ENCODE results near the gene LMAN1. TPM values are rescaled to one million over a fixed set of nuclear protein-coding genes. Genes with fewer than 3 reads are reported as not detected.

The LMAN1 gene
- total RNA-seq, 6 donors from 2014 or later, result 47.5 to 159 (median 60.7) TPM

DNA sequence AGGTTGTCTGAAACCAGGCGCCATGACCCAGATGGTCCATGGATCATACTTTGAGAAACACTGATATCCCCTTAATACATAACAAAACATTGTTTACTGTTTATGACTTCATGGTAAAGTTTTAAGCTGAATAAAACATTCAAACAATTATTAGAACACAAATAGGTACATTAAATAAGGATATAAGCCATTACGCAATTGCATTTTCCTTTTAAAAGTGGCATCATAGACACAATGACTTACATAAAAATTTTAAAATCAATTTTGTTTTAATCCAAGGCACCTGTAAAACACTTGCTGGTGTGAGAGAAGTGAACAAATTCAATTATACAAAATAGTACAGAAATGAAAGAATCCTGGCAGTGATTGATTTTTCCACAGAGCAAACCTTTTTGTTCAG is 30.4 kb downstream of the LMAN1 start:
- no peaks in the 10 kb centered on the region for H3K9me3 ChIP-seq
- TF ChIP-seq POLR2AphosphoS5 (IDR thresholded peaks at IDR 0.05) (no peak), EP300 (IDR thresholded peaks at IDR 0.05) (no peak), POLR2A (IDR thresholded peaks at IDR 0.05) (no peak)
- no peak for DNase-seq
- no peaks in the 10 kb centered on the region for H3K27me3 ChIP-seq
- no peak overlapping the region for H3K27ac ChIP-seq
- no peak for ATAC-seq (ENCODE audit: low FRiP score in 2 of 2)
- H3K36me3 ChIP-seq, result peaks cover 22 to 74% (median 37%) of the 10 kb centered on the region in 4 donors
- no peaks in the 10 kb centered on the region for H3K4me1 ChIP-seq
- H3K4me3 ChIP-seq, result no peak overlapping the region
- WGBS, 2 donors, result 100% methylated on average over 2 of the region's 2 CpGs

DNA sequence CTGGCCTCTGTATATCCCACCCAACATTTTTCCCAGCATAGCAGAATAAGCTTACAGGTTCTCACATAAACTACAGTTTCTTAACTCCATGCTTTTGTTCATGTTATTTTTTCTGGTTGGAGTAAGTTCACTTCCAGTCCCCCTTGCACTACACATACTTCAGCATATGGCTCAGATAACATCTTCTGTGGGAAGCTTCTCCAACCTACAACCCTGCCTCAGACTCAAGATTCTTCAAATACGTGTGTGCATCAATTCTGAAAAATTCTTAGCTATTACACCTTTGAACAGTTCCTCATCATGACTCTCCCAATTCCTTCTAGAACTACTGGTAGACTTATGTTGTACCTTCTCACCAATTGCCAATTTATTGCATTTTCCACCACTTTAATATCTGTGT is 33.1 kb downstream of the LMAN1 start:
- Histone ChIP-seq H3K27me3 (no peaks in the 10 kb centered on the region), H3K4me3 (no peak overlapping the region), H3K27ac (no peak overlapping the region), H3K9me3 (no peaks in the 10 kb centered on the region), H3K4me1 (no peaks in the 10 kb centered on the region), H3K36me3 (peaks cover 9 to 47% (median 22%) of the 10 kb centered on the region in 4 donors)
- 88 to 97% methylated on average over 1 of the region's 1 CpG for WGBS, 2 donors
- no peak for TF ChIP-seq POLR2A (IDR thresholded peaks at IDR 0.05)
- ATAC-seq (ENCODE audit: low FRiP score in 2 of 2) (no peak), DNase-seq (no peak)

DNA sequence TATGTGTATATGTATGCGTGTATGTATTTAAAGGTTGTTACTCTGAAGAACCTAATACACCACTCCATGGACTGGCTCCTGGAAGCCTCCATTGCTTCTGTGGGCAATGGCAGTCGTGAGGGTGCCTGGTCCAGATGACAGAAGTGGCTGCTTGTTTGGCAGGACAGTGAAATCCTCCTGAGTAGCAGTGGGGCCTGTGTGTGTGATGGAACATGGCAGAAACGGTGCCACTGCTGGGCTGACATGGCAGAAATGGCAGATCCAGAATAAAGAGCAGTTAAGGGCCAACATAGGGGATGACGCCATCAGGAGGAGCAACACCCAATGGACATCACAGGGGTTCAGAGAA is 34.5 kb downstream of the LMAN1 start:
- TF ChIP-seq POLR2AphosphoS5 (IDR thresholded peaks at IDR 0.05) (no peak), POLR2A (IDR thresholded peaks at IDR 0.05) (no peak), EP300 (IDR thresholded peaks at IDR 0.05) (no peak)
- TF ChIP-seq, protein P1, sequence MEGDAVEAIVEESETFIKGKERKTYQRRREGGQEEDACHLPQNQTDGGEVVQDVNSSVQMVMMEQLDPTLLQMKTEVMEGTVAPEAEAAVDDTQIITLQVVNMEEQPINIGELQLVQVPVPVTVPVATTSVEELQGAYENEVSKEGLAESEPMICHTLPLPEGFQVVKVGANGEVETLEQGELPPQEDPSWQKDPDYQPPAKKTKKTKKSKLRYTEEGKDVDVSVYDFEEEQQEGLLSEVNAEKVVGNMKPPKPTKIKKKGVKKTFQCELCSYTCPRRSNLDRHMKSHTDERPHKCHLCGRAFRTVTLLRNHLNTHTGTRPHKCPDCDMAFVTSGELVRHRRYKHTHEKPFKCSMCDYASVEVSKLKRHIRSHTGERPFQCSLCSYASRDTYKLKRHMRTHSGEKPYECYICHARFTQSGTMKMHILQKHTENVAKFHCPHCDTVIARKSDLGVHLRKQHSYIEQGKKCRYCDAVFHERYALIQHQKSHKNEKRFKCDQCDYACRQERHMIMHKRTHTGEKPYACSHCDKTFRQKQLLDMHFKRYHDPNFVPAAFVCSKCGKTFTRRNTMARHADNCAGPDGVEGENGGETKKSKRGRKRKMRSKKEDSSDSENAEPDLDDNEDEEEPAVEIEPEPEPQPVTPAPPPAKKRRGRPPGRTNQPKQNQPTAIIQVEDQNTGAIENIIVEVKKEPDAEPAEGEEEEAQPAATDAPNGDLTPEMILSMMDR (IDR thresholded peaks at IDR 0.05), result no peak
- Histone ChIP-seq H3K4me1 (no peaks in the 10 kb centered on the region), H3K36me3 (peaks cover 3 to 34% (median 16%) of the 10 kb centered on the region in 4 donors), H3K4me3 (no peak overlapping the region), H3K9me3 (no peaks in the 10 kb centered on the region), H3K27ac (no peak overlapping the region), H3K27me3 (no peaks in the 10 kb centered on the region)
- 88 to 99% methylated on average over 4 of the region's 4 CpGs for WGBS, 2 donors
- DNase-seq, result no peak
- no peak for ATAC-seq (ENCODE audit: low FRiP score in 2 of 2)

DNA sequence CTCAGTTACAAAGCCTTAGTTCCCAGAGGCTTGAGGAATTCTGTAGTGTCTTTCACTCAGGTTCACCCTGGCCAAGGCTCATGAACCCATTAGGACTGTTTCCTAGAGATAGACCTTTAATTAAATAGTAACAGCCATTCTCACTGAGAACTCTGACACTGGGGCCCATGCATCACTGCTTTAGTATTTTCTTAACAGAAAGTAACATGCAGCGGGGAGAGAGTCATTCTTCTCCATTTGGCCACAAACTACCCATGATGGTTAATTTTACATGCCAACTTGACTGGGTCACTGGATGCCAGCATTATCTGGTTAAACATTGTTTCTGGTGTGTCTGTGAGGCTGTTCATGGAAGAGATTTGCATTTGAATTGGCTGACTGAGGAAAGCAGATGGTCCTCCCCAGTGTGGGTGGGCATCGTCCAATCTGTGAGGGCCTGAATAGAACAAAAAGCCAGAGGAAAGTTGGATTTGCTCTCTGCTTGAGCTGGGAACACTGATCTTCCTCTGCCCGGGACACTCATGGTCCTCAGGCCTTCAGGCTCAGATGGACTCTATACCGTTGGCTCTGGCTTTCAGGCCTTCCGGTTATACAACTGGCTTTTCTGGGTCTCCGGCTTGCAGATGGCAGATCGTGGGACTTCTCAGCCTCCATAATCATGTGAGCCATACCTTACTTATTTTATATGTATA is 35.0 kb downstream of the LMAN1 start:
- Histone ChIP-seq H3K27me3 (no peaks in the 10 kb centered on the region), H3K4me1 (no peaks in the 10 kb centered on the region), H3K4me3 (no peak overlapping the region), H3K36me3 (peaks cover 3 to 28% (median 14%) of the 10 kb centered on the region in 4 donors), H3K27ac (no peak overlapping the region), H3K9me3 (no peaks in the 10 kb centered on the region)
- ATAC-seq (ENCODE audit: low FRiP score in 2 of 2) (no peak), DNase-seq (no peak)
- TF ChIP-seq EP300 (IDR thresholded peaks at IDR 0.05) (no peak), POLR2A (IDR thresholded peaks at IDR 0.05) (no peak), POLR2AphosphoS5 (IDR thresholded peaks at IDR 0.05) (no peak)
- TF ChIP-seq, protein P1 (IDR thresholded peaks at IDR 0.05), result no peak
- 95 to 98% methylated on average over 7 of the region's 7 CpGs for WGBS, 2 donors

DNA sequence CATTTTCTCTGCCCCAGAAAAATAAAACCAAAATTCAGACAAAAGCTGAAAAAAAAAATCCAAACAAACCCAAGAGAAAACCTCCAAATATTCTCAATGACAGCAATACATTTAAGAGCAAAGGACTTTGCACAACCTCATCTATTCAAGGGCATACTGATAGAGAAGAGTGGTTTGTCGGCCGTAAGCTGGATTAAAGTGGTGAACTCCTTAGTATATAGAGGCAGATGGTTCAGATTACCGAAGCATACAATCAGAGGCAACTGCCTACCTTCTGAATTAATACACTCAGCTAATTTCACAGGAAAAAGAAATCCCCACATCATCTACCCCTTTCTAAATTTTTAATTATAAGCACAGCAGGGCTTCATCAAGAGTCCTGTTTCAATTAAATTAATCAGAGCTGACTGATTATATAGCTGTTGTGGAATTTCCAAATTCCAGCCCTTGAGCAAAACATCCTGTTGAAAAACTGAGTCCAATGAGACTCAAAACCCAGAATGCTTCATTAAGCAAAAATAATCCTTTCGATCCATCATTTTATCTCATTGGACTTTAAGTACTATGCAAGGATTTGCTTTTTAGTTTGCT is 40.5 kb downstream of the LMAN1 start, which contains the start of gene CPLX4:
CPLX4 (minus strand) TSS at position 190 of the 591 bp plus-strand sequence; CDS start at position 3, 187 bp downstream.
- Histone ChIP-seq H3K4me1 (no peaks in the 10 kb centered on the region), H3K9me3 (no peaks in the 10 kb centered on the region), H3K27ac (no peak within 1 kb of the TSS), H3K36me3 (no peaks in the 10 kb centered on the region), H3K27me3 (no peaks in the 10 kb centered on the region), H3K4me3 (no peak within 1 kb of the TSS)
- ATAC-seq (ENCODE audit: low FRiP score in 2 of 2) (no peak), DNase-seq (no peak)
- TF ChIP-seq POLR2A (IDR thresholded peaks at IDR 0.05) (no peak), POLR2AphosphoS5 (IDR thresholded peaks at IDR 0.05) (no peak), EP300 (IDR thresholded peaks at IDR 0.05) (no peak)
- TF ChIP-seq, protein P1 (IDR thresholded peaks at IDR 0.05), result no peak
- WGBS, 2 donors, result 84 to 91% methylated on average over 4 of the region's 4 CpGs

All from upper lobe of left lung (tissue), 6 donors.